ENCODE data around the gene ARFGAP3.
"Not testable (repeated sequence)": the region's sequence is repeated elsewhere in the genome, so short reads cannot be mapped to it uniquely, and the experiment has no call there.

GRCh38 chr22:42782306-42782705 lies 74.8 kb downstream of the ARFGAP3 start:
- TF ChIP-seq CTCF (IDR thresholded peaks at IDR 0.05 in 4 of 5, conservative IDR thresholded peaks at IDR 0.05 in 1 of 5); POLR2A (IDR thresholded peaks at IDR 0.05): not testable (repeated sequence)
